T-helper 1 cell treated with Interleukin-12 subunit alpha and Interleukin-12 subunit beta and Interleukin-4 antibody, amounts not matched to agents 30 μg/mL and 1 μg/mL, for 36 hours (primary cell): ENCODE results near the gene RGMA.
"Not testable (repeated sequence)": the region's sequence is repeated elsewhere in the genome, so short reads cannot be mapped to it uniquely, and the experiment has no call there.

Experiments used
- H3K27ac Mint-ChIP-seq: one replicate; pipeline ENCODE4 v1.8.0; 2021; ENCODE audit warnings: mild to moderate bottlenecking, mixed read lengths
- H3K27me3 Mint-ChIP-seq: one replicate; pipeline ENCODE4 v1.8.0; 2021; ENCODE audit warnings: low read depth, mixed read lengths
- H3K36me3 Mint-ChIP-seq: one replicate; pipeline ENCODE4 v1.8.0; 2021; ENCODE audit warnings: low read depth, mixed read lengths
- H3K4me1 Mint-ChIP-seq: one replicate; pipeline ENCODE4 v1.8.0; 2021; ENCODE audit warnings: low read depth, mixed read lengths
- H3K4me3 Mint-ChIP-seq: one replicate; pipeline ENCODE4 v1.8.0; 2021; ENCODE audit warnings: mild to moderate bottlenecking, moderate library complexity, mixed read lengths
- H3K9me3 Mint-ChIP-seq: one replicate; pipeline ENCODE4 v1.8.0; 2021; ENCODE audit warnings: mixed read lengths

RGMA gene

GRCh38 chr15:93066224-93066681, 22.8 kb downstream of the RGMA start:
- Mint-ChIP-seq H3K9me3 (no peaks in the 10 kb centered on the region), H3K27ac (no peak overlapping the region), H3K4me3 (no peak overlapping the region), H3K36me3 (no peaks in the 10 kb centered on the region), H3K4me1 (no peaks in the 10 kb centered on the region), H3K27me3 (peaks cover 33% of the 10 kb centered on the region)

- peaks cover 27% of the 10 kb centered on the region for H3K27me3 Mint-ChIP-seq
- no peaks in the 10 kb centered on the region for H3K4me1 Mint-ChIP-seq
- H3K9me3 Mint-ChIP-seq, result no peaks in the 10 kb centered on the region
- no peak overlapping the region for H3K27ac Mint-ChIP-seq
- no peaks in the 10 kb centered on the region for H3K36me3 Mint-ChIP-seq
- H3K4me3 Mint-ChIP-seq, result no peak overlapping the region
Observed at GRCh38 chr15:93065641-93066045, 23.4 kb downstream of the RGMA start.

DNA sequence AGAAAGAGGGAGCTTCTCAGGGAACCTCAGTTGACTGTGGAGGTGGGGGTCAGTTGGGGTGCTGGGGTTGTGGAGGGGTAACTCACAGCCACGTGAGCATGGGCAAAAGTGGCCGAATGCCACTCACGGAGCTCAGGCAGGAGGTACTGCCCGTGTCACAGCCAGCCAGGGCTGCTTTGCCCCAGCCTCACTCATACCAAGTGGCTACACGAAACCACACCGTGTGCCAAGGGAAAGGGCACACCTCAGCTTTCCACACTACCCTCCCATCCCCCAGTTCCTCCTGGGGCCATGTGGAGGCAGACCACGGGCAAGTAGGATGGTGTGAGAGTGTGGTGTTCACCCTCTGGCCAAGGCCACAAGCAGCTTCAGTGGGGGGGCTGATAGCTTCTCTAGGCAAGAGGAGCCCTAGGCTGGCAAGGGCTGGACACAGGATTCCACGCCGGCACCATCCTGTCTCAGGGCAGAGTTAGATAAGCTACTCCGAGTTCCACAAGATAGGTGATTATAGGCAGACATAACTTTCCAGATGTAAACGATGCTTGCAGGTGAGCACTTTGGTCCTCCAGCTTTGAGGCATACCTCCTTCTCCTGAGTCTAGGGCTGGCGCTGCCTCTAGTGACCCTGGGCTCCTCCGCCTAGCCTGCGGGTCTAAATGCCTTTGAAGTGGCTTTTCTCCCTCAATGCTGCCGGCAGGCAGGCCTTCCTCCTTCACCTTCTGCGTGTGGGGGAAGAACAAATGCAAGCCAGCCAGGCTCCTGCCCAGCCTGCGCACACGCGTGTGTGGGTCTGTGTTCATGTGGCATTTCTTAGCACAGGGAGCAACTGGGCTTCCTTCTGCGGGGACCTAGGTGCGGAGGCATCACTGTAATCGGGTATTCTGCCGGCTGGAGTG, 25.0 kb downstream of the RGMA start:
- peaks cover 19% of the 10 kb centered on the region for H3K27me3 Mint-ChIP-seq
- no peaks in the 10 kb centered on the region for H3K9me3 Mint-ChIP-seq
- H3K36me3 Mint-ChIP-seq, result no peaks in the 10 kb centered on the region
- H3K4me3 Mint-ChIP-seq, result no peak overlapping the region
- no peak overlapping the region for H3K27ac Mint-ChIP-seq
- H3K4me1 Mint-ChIP-seq, result no peaks in the 10 kb centered on the region

DNA sequence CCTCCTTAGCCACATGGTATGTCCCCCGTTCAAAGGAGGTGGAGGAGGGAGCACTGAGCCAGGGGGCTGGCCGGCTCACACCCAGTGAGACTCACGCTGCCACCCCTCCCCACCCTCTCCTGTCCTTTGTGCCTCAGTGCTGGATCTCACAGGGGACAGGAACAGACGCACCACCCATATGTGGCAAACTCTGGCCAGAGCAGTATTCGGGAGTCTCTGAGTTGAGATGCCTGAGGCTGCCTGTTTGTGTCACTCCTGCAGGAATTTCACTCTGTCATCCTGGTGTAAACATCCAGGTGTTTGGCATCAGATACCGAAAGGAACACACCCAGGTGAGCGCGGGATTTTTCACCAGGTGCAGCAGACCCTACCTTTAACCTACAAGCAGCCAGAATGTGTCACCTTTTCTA, 25.7 kb downstream of the RGMA start:
- no peaks in the 10 kb centered on the region for H3K4me1 Mint-ChIP-seq
- no peaks in the 10 kb centered on the region for H3K36me3 Mint-ChIP-seq
- peaks cover 19% of the 10 kb centered on the region for H3K27me3 Mint-ChIP-seq
- H3K27ac Mint-ChIP-seq, result no peak overlapping the region
- H3K4me3 Mint-ChIP-seq, result no peak overlapping the region
- no peaks in the 10 kb centered on the region for H3K9me3 Mint-ChIP-seq

DNA sequence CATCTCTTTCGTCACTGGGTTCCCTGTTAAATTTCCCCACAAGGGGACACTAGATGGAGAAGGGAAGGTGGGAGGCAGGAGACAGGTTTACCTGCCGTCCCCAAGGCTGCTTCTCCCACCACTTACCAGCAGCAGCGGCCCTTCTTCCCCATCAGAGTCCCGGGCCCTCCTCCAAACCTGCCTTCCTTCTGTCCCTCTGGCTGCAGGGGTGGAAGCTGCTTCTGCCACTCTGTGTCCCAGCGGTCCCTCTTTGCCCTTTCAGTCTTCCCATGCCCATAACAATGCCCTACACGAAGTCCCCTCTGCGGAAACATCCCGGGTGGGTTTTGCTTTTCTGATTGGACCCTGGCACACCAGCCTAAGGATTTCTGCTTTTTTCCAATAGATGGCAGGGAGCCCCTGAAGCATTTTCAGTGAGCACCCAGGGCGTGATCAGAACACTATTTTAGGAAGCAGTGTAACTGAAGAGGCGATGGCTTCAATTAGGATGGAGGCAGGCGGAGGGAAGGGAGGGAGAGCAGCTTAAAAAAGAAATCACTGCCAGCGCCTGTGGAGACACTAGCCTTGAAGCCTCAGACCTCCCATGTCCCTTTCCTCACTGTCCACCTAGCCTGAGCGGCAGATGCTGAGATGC, 26.3 kb downstream of the RGMA start:
- not testable (repeated sequence) for H3K4me1 Mint-ChIP-seq, H3K27ac Mint-ChIP-seq, H3K4me3 Mint-ChIP-seq, H3K36me3 Mint-ChIP-seq, H3K9me3 Mint-ChIP-seq
- H3K27me3 Mint-ChIP-seq, result peaks cover 19% of the 10 kb centered on the region

GRCh38 chr15:93060336-93061248, 28.4 kb downstream of the RGMA start:
- H3K27me3 Mint-ChIP-seq, result peaks cover 14% of the 10 kb centered on the region
- H3K9me3 Mint-ChIP-seq, result no peaks in the 10 kb centered on the region
- H3K4me1 Mint-ChIP-seq, result no peaks in the 10 kb centered on the region
- no peak overlapping the region for H3K4me3 Mint-ChIP-seq
- H3K27ac Mint-ChIP-seq, result no peak overlapping the region
- H3K36me3 Mint-ChIP-seq, result no peaks in the 10 kb centered on the region

- H3K4me3 Mint-ChIP-seq, result no peak overlapping the region
- no peak overlapping the region for H3K27ac Mint-ChIP-seq
- H3K4me1 Mint-ChIP-seq, result no peaks in the 10 kb centered on the region
- H3K36me3 Mint-ChIP-seq, result no peaks in the 10 kb centered on the region
- no peaks in the 10 kb centered on the region for H3K9me3 Mint-ChIP-seq
- H3K27me3 Mint-ChIP-seq, result peaks cover 13% of the 10 kb centered on the region
Observed at GRCh38 chr15:93059442-93059841, 29.6 kb downstream of the RGMA start.

GRCh38 chr15:93058904-93059427, 30.0 kb downstream of the RGMA start:
- H3K9me3 Mint-ChIP-seq, result no peaks in the 10 kb centered on the region

GRCh38 chr15:93058128-93058527, 30.9 kb downstream of the RGMA start:
- H3K4me3 Mint-ChIP-seq, result no peak overlapping the region
- no peaks in the 10 kb centered on the region for H3K36me3 Mint-ChIP-seq
- no peak overlapping the region for H3K27ac Mint-ChIP-seq
- peaks cover 7% of the 10 kb centered on the region for H3K27me3 Mint-ChIP-seq
- H3K9me3 Mint-ChIP-seq, result no peaks in the 10 kb centered on the region
- no peaks in the 10 kb centered on the region for H3K4me1 Mint-ChIP-seq

More at GRCh38 chr15:93058904-93059427, 30.0 kb downstream of the RGMA start:
- no peak overlapping the region for H3K27ac Mint-ChIP-seq
- no peaks in the 10 kb centered on the region for H3K4me1 Mint-ChIP-seq
- peaks cover 8% of the 10 kb centered on the region for H3K27me3 Mint-ChIP-seq
- no peaks in the 10 kb centered on the region for H3K36me3 Mint-ChIP-seq
- H3K4me3 Mint-ChIP-seq, result no peak overlapping the region

DNA sequence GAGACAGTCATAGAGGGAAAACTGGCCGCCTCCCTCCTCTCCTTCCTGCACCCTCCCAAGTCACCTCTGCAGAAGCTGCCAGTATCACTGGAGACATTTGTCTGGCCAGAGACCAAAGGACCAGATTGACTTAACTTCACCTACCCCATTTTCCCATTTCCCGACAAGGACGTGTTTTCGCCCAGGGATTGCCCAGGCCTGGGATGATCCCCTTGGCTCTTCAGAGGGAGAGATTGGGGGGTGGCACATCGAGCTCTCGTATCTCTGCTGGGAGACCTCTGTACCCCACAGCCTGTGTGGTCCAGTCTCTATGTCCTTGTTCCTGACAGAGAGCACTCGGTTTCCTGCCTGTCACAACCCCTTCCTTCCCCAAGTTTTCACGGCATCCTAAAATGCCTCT, 31.4 kb downstream of the RGMA start:
- no peaks in the 10 kb centered on the region for H3K4me1 Mint-ChIP-seq
- no peak overlapping the region for H3K27ac Mint-ChIP-seq

GRCh38 chr15:93056836-93057235, 32.2 kb downstream of the RGMA start:
- Mint-ChIP-seq H3K36me3 (no peaks in the 10 kb centered on the region), H3K27me3 (no peaks in the 10 kb centered on the region), H3K4me3 (no peak overlapping the region), H3K27ac (no peak overlapping the region), H3K4me1 (no peaks in the 10 kb centered on the region), H3K9me3 (no peaks in the 10 kb centered on the region)

More for the DNA sequence above, 31.4 kb downstream of the RGMA start:
- Mint-ChIP-seq H3K4me3 (no peak overlapping the region), H3K36me3 (no peaks in the 10 kb centered on the region), H3K9me3 (no peaks in the 10 kb centered on the region), H3K27me3 (peaks cover 4% of the 10 kb centered on the region)

DNA sequence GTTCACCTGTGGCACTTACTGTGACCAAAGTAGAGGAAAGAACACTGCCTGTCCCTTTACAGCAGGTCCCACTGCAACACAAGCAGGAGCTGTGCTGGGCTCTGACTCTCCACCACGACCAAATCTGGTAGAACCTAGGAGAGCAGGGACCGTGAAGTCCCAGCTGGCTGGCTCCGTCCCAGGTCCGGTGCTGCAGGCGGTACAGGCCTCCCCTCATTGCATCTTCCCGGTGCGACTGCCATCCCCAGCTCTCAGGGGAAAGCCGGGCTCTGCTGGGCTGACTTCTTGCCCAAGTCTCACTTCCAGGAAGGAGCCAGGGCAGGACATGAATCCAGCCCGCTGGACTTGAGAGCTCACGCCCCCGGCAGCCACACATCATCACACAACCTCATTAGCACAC, 33.8 kb downstream of the RGMA start:
- H3K4me3 Mint-ChIP-seq, result no peak overlapping the region
- H3K9me3 Mint-ChIP-seq, result no peaks in the 10 kb centered on the region
- no peaks in the 10 kb centered on the region for H3K27me3 Mint-ChIP-seq
- no peaks in the 10 kb centered on the region for H3K4me1 Mint-ChIP-seq
- H3K36me3 Mint-ChIP-seq, result no peaks in the 10 kb centered on the region
- H3K27ac Mint-ChIP-seq, result no peak overlapping the region

- H3K27ac Mint-ChIP-seq, result no peak overlapping the region
- H3K4me1 Mint-ChIP-seq, result peaks cover 9% of the 10 kb centered on the region
- no peaks in the 10 kb centered on the region for H3K27me3 Mint-ChIP-seq
- no peaks in the 10 kb centered on the region for H3K9me3 Mint-ChIP-seq
- no peak overlapping the region for H3K4me3 Mint-ChIP-seq
- no peaks in the 10 kb centered on the region for H3K36me3 Mint-ChIP-seq
Observed at GRCh38 chr15:93052090-93052879, 36.7 kb downstream of the RGMA start.
